ENCODE results near the gene ZNF322.

Gene ZNF322

GRCh38 chr6:26588965-26589364 lies 70.6 kb downstream of the ZNF322 start:
- DNase-seq = no peak

Measured in EL (cell line).